ENCODE measurements around the gene ZNF337.
"Not testable (repeated sequence)": the region's sequence is repeated elsewhere in the genome, so short reads cannot be mapped to it uniquely, and the experiment has no call there.

ZNF337 gene

GRCh38 chr20:25690427-25690826 is 6.2 kb downstream of the ZNF337 start:
- DNase-seq (ENCODE audit: low spot score), result no peak
- no peak for TF ChIP-seq CTCF (IDR thresholded peaks at IDR 0.05; ENCODE audit: extremely low read depth, missing control alignments)

- no peak for DNase-seq (ENCODE audit: low spot score)
- TF ChIP-seq CTCF (IDR thresholded peaks at IDR 0.05; ENCODE audit: extremely low read depth, missing control alignments), result no peak
Measured at GRCh38 chr20:25686081-25687067, 10.3 kb downstream of the ZNF337 start.

DNA sequence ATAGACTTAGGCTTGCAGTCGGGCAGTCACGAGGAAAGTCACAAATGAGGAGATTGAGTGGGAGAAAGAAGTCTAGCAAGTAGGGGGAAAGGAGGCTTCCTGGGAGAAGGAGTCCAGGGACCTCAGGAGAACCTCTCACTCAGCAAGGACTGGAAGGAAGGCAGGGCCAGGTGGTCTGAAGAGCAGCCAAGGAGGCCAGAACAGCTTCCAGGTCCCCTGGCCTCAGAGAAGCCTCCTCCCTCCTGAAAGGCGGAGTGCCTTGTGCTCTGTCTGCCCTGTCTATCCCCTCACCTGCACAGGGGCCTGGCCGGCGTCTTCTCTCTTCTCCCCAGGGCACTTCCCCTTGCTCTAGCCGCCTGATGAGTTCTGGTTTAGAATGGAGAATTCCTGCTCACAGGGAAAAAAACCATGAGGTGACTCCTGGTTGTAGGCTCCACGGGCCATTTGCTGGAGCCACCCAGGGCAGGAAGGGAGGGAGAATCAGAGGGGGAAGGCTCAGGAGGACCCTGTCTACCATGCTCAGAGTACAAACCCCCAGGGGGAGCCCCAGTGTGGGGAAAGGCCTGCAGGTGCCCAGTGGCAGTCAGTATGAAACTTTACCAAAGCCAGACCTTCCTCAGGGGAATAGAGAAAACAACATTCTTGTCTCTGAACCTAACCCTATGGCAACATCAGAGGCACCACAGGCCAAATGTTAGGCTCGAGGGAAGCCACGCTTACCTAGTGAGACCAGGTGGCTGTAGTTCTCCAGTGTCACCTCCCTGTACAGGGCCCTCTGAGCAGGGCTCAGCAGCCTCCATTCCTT is 11.2 kb downstream of the ZNF337 start:
- TF ChIP-seq CTCF (IDR thresholded peaks at IDR 0.05; ENCODE audit: extremely low read depth, missing control alignments), result no peak
- DNase-seq (ENCODE audit: low spot score), result no peak

DNA sequence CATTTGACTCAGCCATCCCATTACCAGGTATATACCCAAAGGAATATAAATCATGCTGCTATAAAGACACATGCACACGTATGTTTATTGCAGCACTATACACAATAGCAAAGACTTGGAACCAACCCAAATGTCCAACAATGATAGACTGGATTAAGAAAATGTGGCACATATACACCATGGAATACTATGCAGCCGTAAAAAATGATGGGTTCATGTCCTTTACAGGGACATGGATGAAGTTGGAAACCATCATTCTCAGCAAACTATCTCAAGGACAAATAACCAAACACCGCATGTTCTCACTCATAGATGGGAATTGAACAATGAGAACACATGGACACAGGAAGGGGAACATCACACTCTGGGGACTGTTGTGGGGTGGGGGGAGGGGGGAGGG is 12.8 kb downstream of the ZNF337 start:
- not testable (repeated sequence) for DNase-seq (ENCODE audit: low spot score)

DNA sequence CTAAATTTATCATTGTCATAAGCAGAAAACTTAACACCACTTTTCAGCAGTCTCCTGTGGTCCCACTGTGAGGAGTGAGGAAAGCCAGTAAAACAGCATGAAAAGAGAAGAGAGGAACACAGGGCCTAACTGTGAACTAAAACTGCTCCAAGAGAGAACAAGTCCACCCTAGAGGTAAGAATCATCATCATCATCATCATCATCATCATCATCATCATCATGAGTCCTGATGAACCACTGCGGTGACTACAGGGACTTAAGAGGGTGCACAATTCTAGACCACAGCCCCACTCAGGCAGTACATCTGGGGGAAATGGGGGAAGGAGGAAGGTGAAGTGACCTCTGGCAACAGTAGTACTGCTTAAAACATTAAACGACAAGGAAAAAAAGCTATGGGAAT is 13.6 kb downstream of the ZNF337 start:
- no peak for DNase-seq (ENCODE audit: low spot score)

GRCh38 chr20:25676164-25676809 is 20.4 kb downstream of the ZNF337 start:
- no peak for DNase-seq (ENCODE audit: low spot score)
- TF ChIP-seq CTCF (IDR thresholded peaks at IDR 0.05; ENCODE audit: extremely low read depth, missing control alignments), result no peak

More for the DNA sequence above, 13.6 kb downstream of the ZNF337 start:
- TF ChIP-seq CTCF (IDR thresholded peaks at IDR 0.05; ENCODE audit: extremely low read depth, missing control alignments), result no peak

DNA sequence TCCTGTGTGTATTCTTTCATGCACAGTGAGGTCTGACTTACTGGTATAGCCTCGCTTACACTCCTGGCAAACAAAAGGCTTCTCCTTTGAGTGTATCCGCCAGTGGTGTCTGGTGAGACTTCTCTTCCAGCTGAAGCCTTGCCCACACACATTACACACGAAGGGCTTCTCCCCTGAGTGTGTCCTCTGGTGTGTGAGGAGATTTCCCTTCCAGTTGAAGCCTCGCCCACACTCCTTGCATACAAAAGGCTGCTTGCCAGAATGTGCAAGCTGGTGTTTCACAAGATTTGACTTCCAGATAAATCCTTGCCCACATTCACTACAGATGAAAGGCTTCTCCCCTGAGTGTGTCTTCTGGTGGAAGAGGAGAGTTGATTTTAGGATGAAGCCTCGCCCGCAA is 21.5 kb downstream of the ZNF337 start:
- TF ChIP-seq CTCF (IDR thresholded peaks at IDR 0.05; ENCODE audit: extremely low read depth, missing control alignments), result no peak
- no peak for DNase-seq (ENCODE audit: low spot score)
